Activated naive CD8-positive, alpha-beta T cell (primary cell): ENCODE data around the gene FCER1G.
A peak's percentile ranks its signal among the peaks of the same experiment; 100 is the strongest.

ENCODE experiments used
- H3K27ac Mint-ChIP-seq: one replicate; pipeline ENCODE4 v1.8.0; 2021; ENCODE audit warnings: mixed read lengths
- H3K27me3 Mint-ChIP-seq: one replicate; pipeline ENCODE4 v1.8.0; 2021; ENCODE audit warnings: mixed read lengths
- H3K36me3 Mint-ChIP-seq: one replicate; pipeline ENCODE4 v1.8.0; 2021; ENCODE audit warnings: mixed read lengths
- H3K4me1 Mint-ChIP-seq: one replicate; pipeline ENCODE4 v1.8.0; 2021; ENCODE audit warnings: low read depth, mixed read lengths
- H3K4me3 Mint-ChIP-seq: one replicate; pipeline ENCODE4 v1.8.0; 2021; ENCODE audit warnings: mild to moderate bottlenecking, mixed read lengths
- H3K9me3 Mint-ChIP-seq: one replicate; pipeline ENCODE4 v1.8.0; 2021; ENCODE audit warnings: low read depth, mixed read lengths

FCER1G gene

DNA sequence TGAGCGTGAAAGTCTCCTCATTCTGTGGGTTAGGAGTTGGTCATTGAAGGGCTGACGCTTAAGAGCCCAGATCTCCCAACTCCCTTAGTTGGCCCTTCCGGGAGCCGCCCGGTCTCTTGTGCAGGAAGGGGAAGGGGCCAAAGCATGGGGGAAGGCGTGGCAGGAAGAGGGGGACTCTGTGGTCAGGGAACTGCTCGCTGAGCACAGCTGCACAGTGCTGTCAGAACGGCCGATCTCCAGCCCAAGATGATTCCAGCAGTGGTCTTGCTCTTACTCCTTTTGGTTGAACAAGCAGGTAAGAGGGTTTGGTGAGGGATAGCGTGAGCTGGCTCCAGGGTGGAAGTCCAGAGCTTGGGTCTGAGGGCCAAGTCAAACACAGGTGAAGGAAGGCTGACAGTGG is at the start of gene FCER1G:
TSS of gene FCER1G (plus strand) at position 220 of the 400 bp plus-strand sequence. CDS start at position 247, 27 bp downstream.
- Mint-ChIP-seq H3K4me3 (peak within 1 kb of the TSS; percentile 22), H3K27me3 (no peaks in the 10 kb centered on the region), H3K36me3 (peaks cover 9% of the 10 kb centered on the region), H3K9me3 (no peaks in the 10 kb centered on the region), H3K27ac (peak within 1 kb of the TSS; percentile 55), H3K4me1 (peaks cover 50% of the 10 kb centered on the region)

DNA sequence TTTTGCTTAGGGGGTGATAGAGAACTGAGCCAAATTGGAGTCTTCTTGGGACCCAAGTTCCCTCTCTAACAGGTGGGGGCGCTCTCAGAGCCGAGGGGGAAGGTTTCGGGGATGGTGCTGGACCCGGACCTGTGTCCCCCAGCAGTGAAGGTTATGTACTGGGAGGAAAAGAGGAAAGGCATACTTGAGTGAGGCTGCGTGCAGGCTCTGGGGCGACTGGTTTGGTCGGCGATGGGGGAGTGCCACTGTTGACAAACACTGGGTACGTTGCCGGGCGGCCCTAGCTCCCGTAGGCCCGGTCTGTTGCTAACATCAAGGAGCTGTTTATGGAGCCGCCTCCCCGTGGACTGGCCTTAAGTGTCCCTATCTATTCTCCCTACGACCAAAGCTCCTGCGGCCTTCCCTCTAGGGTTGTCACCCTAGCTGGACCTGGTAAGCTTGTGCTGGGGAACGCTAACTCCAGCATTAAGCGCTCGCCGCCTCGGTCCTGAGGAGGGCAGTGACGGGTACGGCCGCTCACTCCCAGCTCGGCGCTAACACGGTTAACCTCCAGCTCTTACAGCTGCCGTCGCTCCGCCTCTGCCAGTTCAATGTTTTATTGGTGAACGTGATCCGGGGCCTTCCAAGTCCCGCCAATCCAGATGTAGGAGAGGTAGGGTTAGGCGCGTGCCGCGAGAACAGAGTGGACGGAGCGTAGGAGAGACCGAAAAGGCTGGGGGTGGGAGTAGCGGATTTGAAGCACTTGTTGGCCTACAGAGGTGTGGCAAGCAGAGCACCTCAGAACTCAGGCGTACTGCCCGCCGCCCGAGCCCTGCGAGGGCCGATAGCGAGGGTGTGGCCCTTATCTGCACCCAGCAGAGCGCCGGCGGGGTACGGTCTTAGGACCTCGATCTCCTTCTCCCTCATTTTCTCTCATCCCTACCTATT is 49.1 kb upstream of the FCER1G start, which contains the start of gene PPOX:
TSS of gene PPOX (plus strand) at position 685 of the 927 bp plus-strand sequence. CDS start 422 bp downstream, outside the sequence.
- Mint-ChIP-seq H3K9me3 (no peaks in the 10 kb centered on the region), H3K4me3 (peak within 1 kb of the TSS; percentile 92), H3K27me3 (no peaks in the 10 kb centered on the region), H3K4me1 (peaks cover 35% of the 10 kb centered on the region), H3K36me3 (peaks cover 5% of the 10 kb centered on the region), H3K27ac (peak within 1 kb of the TSS; percentile 90)

DNA sequence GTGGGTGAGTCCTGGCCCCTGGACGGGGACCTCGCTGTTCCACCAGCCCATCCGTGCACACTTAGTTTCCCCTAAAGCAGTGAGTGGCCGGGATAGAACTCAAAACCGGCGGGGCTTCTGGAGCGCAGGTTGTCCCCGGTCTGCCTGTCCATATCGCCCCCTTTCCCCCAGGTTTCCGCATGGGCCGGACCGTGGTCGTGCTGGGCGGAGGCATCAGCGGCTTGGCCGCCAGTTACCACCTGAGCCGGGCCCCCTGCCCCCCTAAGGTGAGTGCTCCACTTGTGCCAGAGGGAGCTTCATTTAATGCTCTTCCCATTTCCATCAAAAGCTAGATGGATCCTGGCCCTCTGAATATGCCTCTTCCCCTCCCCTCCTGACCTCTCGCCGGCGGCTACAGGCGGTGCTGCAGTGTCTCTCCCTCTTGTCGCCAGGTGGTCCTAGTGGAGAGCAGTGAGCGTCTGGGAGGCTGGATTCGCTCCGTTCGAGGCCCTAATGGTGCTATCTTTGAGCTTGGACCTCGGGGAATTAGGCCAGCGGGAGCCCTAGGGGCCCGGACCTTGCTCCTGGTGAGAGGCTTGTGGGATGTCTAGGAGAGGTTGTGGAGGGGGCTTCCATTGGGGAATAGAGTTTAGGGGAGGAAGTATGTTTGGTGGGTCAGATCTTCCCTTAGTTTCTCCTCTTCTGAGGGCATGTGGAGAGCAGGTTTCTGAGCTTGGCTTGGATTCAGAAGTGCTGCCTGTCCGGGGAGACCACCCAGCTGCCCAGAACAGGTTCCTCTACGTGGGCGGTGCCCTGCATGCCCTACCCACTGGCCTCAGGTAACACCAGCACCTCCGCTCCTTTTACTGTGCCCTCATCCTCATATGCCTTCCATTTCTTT is 48.2 kb upstream of the FCER1G start:
- Mint-ChIP-seq H3K27me3 (no peaks in the 10 kb centered on the region), H3K4me3 (peak overlapping the region; percentile 92), H3K4me1 (peaks cover 28% of the 10 kb centered on the region), H3K27ac (peak overlapping the region; percentile 90), H3K36me3 (peaks cover 1% of the 10 kb centered on the region), H3K9me3 (no peaks in the 10 kb centered on the region)

DNA sequence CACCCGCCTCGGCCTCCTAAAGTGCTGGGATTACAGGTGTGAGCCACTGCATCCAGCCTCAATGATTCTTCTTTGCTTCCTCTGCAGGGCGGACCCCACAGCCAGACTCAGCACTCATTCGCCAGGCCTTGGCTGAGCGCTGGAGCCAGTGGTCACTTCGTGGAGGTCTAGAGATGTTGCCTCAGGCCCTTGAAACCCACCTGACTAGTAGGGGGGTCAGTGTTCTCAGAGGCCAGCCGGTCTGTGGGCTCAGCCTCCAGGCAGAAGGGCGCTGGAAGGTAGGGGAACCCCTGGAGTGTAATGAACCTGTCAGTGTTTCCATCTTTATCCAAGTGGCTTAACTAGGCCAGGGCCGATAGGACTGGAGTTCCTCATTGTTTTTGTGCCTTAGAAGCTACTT is 46.2 kb upstream of the FCER1G start:
- no peaks in the 10 kb centered on the region for H3K27me3 Mint-ChIP-seq
- no peak overlapping the region for H3K27ac Mint-ChIP-seq
- peaks cover 2% of the 10 kb centered on the region for H3K36me3 Mint-ChIP-seq
- H3K4me1 Mint-ChIP-seq, result peaks cover 30% of the 10 kb centered on the region
- H3K9me3 Mint-ChIP-seq, result no peaks in the 10 kb centered on the region
- H3K4me3 Mint-ChIP-seq, result no peak overlapping the region

DNA sequence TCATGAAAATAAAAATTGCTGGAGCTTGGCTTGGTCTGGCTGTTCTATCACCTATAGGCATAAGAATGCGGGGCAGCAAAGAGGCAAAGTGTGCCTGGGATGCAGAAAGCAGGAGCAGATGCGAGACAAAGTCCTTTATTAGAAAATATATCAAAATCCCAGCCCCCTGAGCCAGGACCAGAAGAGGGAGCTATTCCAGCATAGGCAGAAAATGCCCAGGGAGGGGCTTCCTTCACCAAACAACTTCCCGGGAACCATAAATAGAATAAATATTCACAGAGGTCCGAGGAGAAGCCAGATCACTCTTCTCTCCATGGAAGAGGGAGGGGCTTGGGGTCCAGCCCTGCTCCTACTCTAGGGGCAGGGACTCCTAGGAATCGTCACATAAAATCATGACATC is 43.9 kb upstream of the FCER1G start:
- Mint-ChIP-seq H3K27me3 (no peaks in the 10 kb centered on the region), H3K36me3 (peaks cover 5% of the 10 kb centered on the region), H3K9me3 (no peaks in the 10 kb centered on the region), H3K4me1 (peaks cover 39% of the 10 kb centered on the region), H3K27ac (no peak overlapping the region), H3K4me3 (no peak overlapping the region)

DNA sequence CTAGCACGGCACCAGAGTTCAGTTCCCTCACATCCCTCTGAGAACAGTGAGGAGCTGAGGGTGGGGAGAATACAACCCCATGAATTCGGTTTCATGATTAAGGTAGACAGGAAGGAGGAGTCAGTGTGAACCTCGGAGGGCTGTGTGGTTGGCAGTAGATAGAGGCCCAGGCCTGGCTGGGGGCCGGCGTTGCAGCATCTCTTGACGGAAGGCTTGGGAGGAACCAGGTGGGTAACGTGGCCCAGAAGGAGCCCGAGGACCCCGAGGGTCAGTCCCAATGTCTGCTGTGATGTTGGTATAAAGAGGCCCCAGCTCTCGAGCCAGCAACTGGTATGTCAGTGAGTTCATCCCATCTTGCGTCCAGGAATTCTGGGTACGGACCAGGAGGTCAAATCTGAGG is 43.4 kb upstream of the FCER1G start:
- Mint-ChIP-seq H3K27ac (peak overlapping the region; percentile 22), H3K27me3 (no peaks in the 10 kb centered on the region), H3K4me1 (peaks cover 45% of the 10 kb centered on the region), H3K4me3 (no peak overlapping the region), H3K9me3 (no peaks in the 10 kb centered on the region), H3K36me3 (peaks cover 5% of the 10 kb centered on the region)

DNA sequence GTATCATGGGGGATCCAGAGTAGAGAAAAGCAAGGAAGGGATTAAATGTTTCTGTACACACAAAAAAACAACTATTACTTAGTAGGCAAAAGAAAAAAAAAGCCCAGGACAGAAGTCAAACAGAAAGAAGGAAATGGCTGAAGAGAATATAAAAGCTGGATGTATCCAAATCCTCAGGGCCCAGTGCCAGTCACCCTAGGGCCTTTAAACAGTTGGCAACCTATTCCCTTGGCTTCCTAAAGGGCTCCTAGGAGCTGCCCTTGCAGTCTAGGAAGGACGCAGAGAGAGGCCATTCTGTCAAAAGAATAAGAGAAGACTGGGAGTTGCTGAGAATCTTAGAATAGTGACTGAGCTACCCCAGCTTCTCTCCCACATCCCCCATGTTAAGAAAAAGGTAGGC is 42.7 kb upstream of the FCER1G start:
- H3K9me3 Mint-ChIP-seq, result no peaks in the 10 kb centered on the region
- H3K4me1 Mint-ChIP-seq, result peaks cover 43% of the 10 kb centered on the region
- peaks cover 5% of the 10 kb centered on the region for H3K36me3 Mint-ChIP-seq
- no peak overlapping the region for H3K4me3 Mint-ChIP-seq
- H3K27ac Mint-ChIP-seq, result peak overlapping the region; percentile 22
- no peaks in the 10 kb centered on the region for H3K27me3 Mint-ChIP-seq

DNA sequence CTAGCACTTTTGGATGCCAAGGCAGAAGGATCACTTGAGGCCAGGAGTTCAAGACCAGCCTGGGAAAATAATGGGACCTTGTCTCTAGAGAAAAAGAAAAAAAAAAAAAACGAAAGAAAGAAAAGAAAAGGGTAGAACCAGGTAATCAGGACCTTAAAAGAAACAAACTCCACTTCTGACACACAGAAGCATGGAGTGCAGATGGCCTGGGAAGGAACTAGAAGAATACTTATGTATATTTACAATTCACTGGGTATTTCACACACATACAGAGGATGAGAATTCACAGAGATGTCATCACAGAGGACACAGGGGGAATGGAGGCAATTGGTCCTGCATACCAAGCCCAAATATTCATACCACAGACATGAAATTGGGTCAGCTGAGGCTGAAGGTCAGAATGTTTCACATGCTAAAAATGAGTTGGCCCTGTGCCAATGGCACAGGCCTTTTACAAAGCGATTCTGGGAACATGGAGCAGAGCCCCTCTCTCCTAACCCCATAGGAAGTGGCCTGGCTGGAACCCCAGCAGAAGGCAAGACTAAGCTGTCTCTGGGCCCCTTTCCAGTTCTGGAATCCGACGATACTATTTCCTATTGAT is 42.2 kb upstream of the FCER1G start:
- H3K27me3 Mint-ChIP-seq, result no peaks in the 10 kb centered on the region
- H3K36me3 Mint-ChIP-seq, result peaks cover 5% of the 10 kb centered on the region
- H3K9me3 Mint-ChIP-seq, result no peaks in the 10 kb centered on the region
- H3K4me1 Mint-ChIP-seq, result peaks cover 48% of the 10 kb centered on the region
- H3K27ac Mint-ChIP-seq, result peak overlapping the region; percentile 7
- H3K4me3 Mint-ChIP-seq, result no peak overlapping the region

DNA sequence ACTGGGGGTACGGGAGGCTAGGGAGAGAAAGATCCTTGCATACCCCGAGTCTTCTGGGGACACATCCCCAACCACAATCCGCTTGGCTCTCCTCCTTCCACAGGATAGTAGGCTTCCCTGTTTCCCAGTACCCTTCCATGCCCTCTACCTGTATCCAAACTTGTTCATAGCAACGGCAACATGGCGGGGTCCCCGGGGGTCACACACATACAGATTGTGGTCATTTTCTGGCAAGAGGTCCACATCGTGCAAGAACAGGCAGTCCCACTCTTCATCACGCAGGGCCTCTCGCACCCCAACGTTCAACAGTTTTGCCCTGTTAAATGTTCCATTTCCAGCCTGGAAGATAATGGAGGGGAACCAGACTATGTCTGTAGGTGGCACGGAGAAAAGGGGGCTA is 41.4 kb upstream of the FCER1G start:
- peaks cover 50% of the 10 kb centered on the region for H3K4me1 Mint-ChIP-seq
- no peak overlapping the region for H3K4me3 Mint-ChIP-seq
- peak overlapping the region; percentile 7 for H3K27ac Mint-ChIP-seq
- no peaks in the 10 kb centered on the region for H3K27me3 Mint-ChIP-seq
- H3K9me3 Mint-ChIP-seq, result no peaks in the 10 kb centered on the region
- H3K36me3 Mint-ChIP-seq, result peaks cover 5% of the 10 kb centered on the region

DNA sequence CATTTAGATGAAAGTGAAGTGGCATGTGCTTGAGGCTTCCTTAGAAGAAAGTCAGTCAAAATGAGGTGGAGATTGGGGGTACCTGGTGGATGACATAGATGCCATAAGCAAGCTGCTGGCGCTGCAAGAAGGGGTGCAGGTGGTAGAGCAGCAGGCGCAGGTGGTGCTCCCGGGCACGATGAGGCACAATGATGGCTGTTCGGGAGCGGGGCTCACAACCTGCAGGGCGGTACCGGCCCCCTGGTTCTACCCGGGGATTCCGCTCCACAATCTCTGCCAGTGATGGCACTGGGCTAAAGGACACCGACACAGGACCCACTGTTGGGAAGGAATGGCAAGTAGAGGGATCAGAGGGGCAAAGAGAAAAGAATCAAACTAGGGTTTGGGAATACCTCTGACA is 40.2 kb upstream of the FCER1G start:
- Mint-ChIP-seq H3K4me3 (peak overlapping the region; percentile 59), H3K36me3 (peaks cover 5% of the 10 kb centered on the region), H3K4me1 (peaks cover 53% of the 10 kb centered on the region), H3K9me3 (no peaks in the 10 kb centered on the region), H3K27ac (peak overlapping the region; percentile 100), H3K27me3 (no peaks in the 10 kb centered on the region)

DNA sequence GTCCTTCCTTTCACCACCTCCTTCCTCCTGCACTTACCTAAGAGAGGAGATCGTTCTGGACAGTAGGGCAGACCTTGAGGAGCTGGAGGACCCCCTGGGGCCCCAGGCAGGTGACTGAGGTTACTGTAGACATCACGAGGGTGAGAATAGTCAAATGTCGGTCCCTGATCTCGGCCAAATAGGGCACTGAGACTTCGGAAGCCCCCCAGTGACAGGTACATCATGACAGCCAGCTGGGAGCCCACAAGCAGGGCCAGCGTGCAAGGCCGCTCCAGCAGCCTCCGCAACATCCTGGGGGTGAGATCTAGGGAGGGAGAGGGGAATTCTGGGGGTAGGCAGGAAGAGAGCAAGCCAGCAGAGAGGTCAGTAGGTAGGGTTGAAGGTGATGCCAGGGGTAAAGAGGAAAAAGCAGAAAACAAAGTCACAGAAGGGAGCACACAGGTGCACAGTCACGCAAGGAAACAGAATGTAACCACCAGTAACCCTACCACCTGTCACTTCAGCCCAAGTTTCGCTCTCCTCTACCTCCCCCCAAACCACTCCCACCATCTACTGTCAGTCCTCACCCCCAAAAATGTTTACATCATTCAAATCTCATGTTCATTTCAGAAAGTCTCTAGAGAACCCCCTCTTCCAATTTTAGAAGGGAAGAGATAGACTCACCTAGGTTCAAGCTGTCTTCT is 39.2 kb upstream of the FCER1G start:
- H3K36me3 Mint-ChIP-seq, result peaks cover 5% of the 10 kb centered on the region
- no peaks in the 10 kb centered on the region for H3K9me3 Mint-ChIP-seq
- H3K4me3 Mint-ChIP-seq, result peak overlapping the region; percentile 99
- no peaks in the 10 kb centered on the region for H3K27me3 Mint-ChIP-seq
- peak overlapping the region; percentile 100 for H3K27ac Mint-ChIP-seq
- peaks cover 62% of the 10 kb centered on the region for H3K4me1 Mint-ChIP-seq

DNA sequence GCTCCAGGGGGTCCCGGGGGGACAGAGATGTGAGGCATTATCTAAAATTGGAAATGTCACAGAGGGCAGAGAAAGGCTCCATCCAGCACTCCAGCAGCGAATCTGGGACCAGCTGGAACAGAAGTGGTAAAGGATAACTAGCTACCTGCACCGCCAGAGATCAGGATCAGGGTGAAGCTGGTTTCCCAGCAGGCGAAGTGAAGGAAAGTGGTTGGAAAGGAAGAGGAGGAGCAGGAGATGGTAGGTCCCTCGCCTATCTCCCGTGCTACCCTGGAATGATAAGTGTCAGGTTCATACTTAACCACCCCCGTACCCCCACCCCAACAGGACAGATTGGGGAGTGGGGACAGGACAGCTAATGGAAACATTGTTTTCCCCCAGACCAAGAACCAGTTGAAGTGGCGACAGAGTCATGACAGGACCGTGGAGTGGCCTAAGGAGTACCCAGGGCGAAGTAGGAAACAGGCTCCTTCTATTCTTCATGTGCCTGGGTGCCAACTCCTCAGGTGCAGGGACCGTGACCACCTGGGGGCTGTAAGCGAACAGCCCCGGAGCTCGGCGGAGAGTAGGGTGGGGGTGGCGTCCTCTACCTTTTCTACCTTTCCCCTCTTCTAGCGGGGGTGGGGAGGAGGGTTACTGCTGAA is 38.5 kb upstream of the FCER1G start:
- Mint-ChIP-seq H3K36me3 (peaks cover 5% of the 10 kb centered on the region), H3K4me1 (peaks cover 65% of the 10 kb centered on the region), H3K9me3 (no peaks in the 10 kb centered on the region)

DNA sequence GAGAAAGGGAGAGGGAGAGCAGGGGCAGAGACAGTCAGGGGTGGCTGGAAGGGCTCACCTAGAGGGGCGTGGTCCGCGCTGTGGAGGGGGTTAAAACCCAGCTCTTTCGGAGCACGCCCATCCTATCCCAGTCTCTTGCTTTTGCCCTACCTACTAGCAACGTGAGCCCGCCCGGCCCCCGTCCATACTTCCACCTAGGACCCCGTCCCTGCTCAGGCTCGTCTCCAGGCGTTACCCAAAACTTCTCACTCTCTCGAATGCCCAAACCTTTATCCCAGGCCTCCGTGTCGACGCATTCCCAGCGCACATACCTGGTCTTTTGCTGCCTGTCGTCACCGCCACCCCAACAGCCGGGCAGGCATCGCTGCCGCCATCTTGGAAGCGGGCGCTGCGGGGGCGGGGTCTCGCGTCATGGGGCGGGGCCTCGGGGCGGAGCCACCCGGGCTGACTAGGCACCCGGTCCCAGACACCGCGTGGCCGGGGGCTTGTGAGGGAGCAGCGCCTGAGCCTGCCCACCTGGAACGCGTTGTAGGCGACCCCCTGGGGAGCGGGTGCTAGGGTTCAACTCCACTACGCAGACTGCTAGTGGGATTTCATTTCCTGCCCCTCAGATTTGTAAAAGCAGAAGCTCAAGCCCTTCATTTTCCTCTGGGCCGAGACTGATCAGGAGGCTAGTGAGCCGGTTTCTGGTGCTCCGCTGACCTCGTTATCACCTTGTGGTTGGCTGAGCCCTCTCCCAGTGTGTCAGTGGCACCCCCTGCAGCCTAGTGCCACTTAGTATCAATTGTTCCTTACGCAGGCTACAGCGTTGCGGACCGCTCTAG is 37.8 kb upstream of the FCER1G start, which contains the start of gene B4GALT3:
TSS of gene B4GALT3 (minus strand) at position 396 of the 824 bp plus-strand sequence. CDS start 1,447 bp downstream, outside the sequence.
- H3K27me3 Mint-ChIP-seq, result no peaks in the 10 kb centered on the region
- peak within 1 kb of the TSS; percentile 100 for H3K27ac Mint-ChIP-seq
- H3K36me3 Mint-ChIP-seq, result peaks cover 5% of the 10 kb centered on the region
- H3K9me3 Mint-ChIP-seq, result no peaks in the 10 kb centered on the region
- H3K4me1 Mint-ChIP-seq, result peaks cover 70% of the 10 kb centered on the region
- peak within 1 kb of the TSS; percentile 99 for H3K4me3 Mint-ChIP-seq

More for the DNA sequence above, 38.5 kb upstream of the FCER1G start:
- H3K4me3 Mint-ChIP-seq, result peak overlapping the region; percentile 99
- no peaks in the 10 kb centered on the region for H3K27me3 Mint-ChIP-seq
- peak overlapping the region; percentile 100 for H3K27ac Mint-ChIP-seq
